Left lung (tissue), 10 donors: ENCODE data around the gene PAX5. TPM values are rescaled to one million over a fixed set of nuclear protein-coding genes. Genes with fewer than 3 reads are reported as not detected.

ENCODE experiments used
- ATAC-seq: fragments of 200-7000 bp; cut with Tn5 transposase; one replicate; pipeline ENCODE4 v1.9.1; 2020; ENCODE audit warnings: moderate library complexity
- DNase-seq, 4 donors: peaks; one replicate each; pipeline ENCODE4 v3.0.0-alpha.2; 2013 to 2020
- H3K27ac ChIP-seq, 2 donors: fragments of 200-600 bp; sonication (generic) in 1 of 2; one replicate each; pipeline versions ENCODE4 v1.5.0 to v1.8.0; 2020 to 2021
- H3K27me3 ChIP-seq, 2 donors: fragments of 200-600 bp; sonication (generic) in 1 of 2; one replicate each; pipeline versions ENCODE4 v1.5.0 to v1.8.0; 2020 to 2021
- H3K36me3 ChIP-seq, 2 donors: fragments of 200-600 bp; sonication (generic) in 1 of 2; one replicate each; pipeline versions ENCODE4 v1.5.0 to v1.8.0; 2020 to 2021
- H3K4me1 ChIP-seq, 2 donors: fragments of 200-600 bp; one replicate each; pipeline ENCODE4 v1.8.0; 2021
- H3K4me3 ChIP-seq, 2 donors: fragments of 200-600 bp; sonication (generic) in 1 of 2; one replicate each; pipeline versions ENCODE4 v1.5.0 to v1.8.0; 2020 to 2021; ENCODE audit warnings: mild to moderate bottlenecking in 1 of 2
- H3K9me3 ChIP-seq, 2 donors: fragments of 200-600 bp; sonication (generic) in 1 of 2; one replicate each; pipeline versions ENCODE4 v1.5.0 to v1.8.0; 2020 to 2021
- CTCF ChIP-seq, 2 donors: fragments of 200-600 bp; sonication (generic) in 1 of 2; IDR thresholded peaks; one replicate each; pipeline versions ENCODE4 v1.5.0 to v1.8.0; 2021; ENCODE audit warnings: antibody characterized with exemption in 2 of 2
- intact Hi-C, 2 donors: fragments of 100-400 bp; cut with DNase I; formaldehyde crosslinking; loops; one replicate each; pipeline versions ENCODE4 v1.11.2 to v1.14.2; 2022
- polyA plus RNA-seq, 6 donors: library from polyadenylated mRNA; unstranded; fragments of 120-200 nt; gene quantifications; one replicate each; pipeline ENCODE4 v1.2.1, GENCODE V29; 2013; ENCODE audit not compliant: insufficient read length in 6 of 6
- total RNA-seq, 2 donors: library from RNA; stranded (reverse); fragmentation: NEBNext Ultra II Directional; extraction: Animal tissue kit (Norgen Biotek cat#: 25700); gene quantifications; one replicate each; pipeline ENCODE4 v1.2.1, GENCODE V29; 2021
- donor health status: DM: no; HTN: yes; CAD: no.
- donor health status: DM: no; HTN: no; CAD: no.

PAX5 gene
- total and polyA plus RNA-seq, 8 donors, result 0.03 to 0.65 (median 0.13) TPM

- H3K9me3 ChIP-seq, result no peaks in the 10 kb centered on the region
- no peak overlapping the region for H3K27ac ChIP-seq
- H3K27me3 ChIP-seq, result peaks cover 3 to 67% of the 10 kb centered on the region in 2 donors
- DNase-seq, result peak in 1 of 4 donors; percentile 67
- intact Hi-C loops, result loop anchor here in 1 of 2 donors (10.0 kb wide), 1 partner anchor 64 kb away; no protein-coding TSS in a partner anchor
- no peak overlapping the region for H3K4me3 ChIP-seq
- no peak for ATAC-seq
- no peak for TF ChIP-seq CTCF (IDR thresholded peaks at IDR 0.05)
- H3K36me3 ChIP-seq, result no peaks in the 10 kb centered on the region
- H3K4me1 ChIP-seq, result no peaks in the 10 kb centered on the region
These were observed 175.2 kb downstream of the PAX5 start for GRCh38 chr9:36858805-36859375.

- H3K4me3 ChIP-seq, result no peak overlapping the region
- peak in 1 of 4 donors; percentile 72 for DNase-seq
- intact Hi-C loops, result loop anchor here in 1 of 2 donors (10.0 kb wide), 1 partner anchor 61 kb away; no protein-coding TSS in a partner anchor
- no peaks in the 10 kb centered on the region for H3K4me1 ChIP-seq
- ATAC-seq, result peak; percentile 47
- no peaks in the 10 kb centered on the region for H3K9me3 ChIP-seq
- H3K27me3 ChIP-seq, result peaks cover 3 to 42% of the 10 kb centered on the region in 2 donors
- H3K36me3 ChIP-seq, result no peaks in the 10 kb centered on the region
- no peak overlapping the region for H3K27ac ChIP-seq
- TF ChIP-seq CTCF (IDR thresholded peaks at IDR 0.05), result no peak
These were observed 178.4 kb downstream of the PAX5 start for GRCh38 chr9:36855448-36856315.

- intact Hi-C loops, result loop anchor here (5.0 to 10.0 kb wide), 2 partner anchors 48 to 60 kb away; no protein-coding TSS in a partner anchor
- peaks cover 3 to 37% of the 10 kb centered on the region in 2 donors for H3K27me3 ChIP-seq
- DNase-seq, result peak in 1 of 4 donors; percentile 56
- H3K27ac ChIP-seq, result no peak overlapping the region
- no peak overlapping the region for H3K4me3 ChIP-seq
- H3K4me1 ChIP-seq, result no peaks in the 10 kb centered on the region
- TF ChIP-seq CTCF (IDR thresholded peaks at IDR 0.05), result no peak
- no peaks in the 10 kb centered on the region for H3K36me3 ChIP-seq
- H3K9me3 ChIP-seq, result no peaks in the 10 kb centered on the region
- no peak for ATAC-seq
These were observed 179.3 kb downstream of the PAX5 start for GRCh38 chr9:36854751-36855150.

- Histone ChIP-seq H3K36me3 (no peaks in the 10 kb centered on the region), H3K4me1 (no peaks in the 10 kb centered on the region), H3K9me3 (no peaks in the 10 kb centered on the region), H3K27me3 (peaks cover under 1 to 30% of the 10 kb centered on the region in 2 donors), H3K4me3 (no peak overlapping the region), H3K27ac (no peak overlapping the region)
- peak in 1 of 4 donors; percentile 58 for DNase-seq
- no peak for ATAC-seq
- no peak for TF ChIP-seq CTCF (IDR thresholded peaks at IDR 0.05)
- intact Hi-C loops, result loop anchor here (5.0 to 10.0 kb wide), 2 partner anchors 48 to 59 kb away; no protein-coding TSS in a partner anchor
These were observed 180.0 kb downstream of the PAX5 start for GRCh38 chr9:36854034-36854433.

- no peak for TF ChIP-seq CTCF (IDR thresholded peaks at IDR 0.05)
- no peak overlapping the region for H3K4me3 ChIP-seq
- H3K9me3 ChIP-seq, result no peaks in the 10 kb centered on the region
- H3K27ac ChIP-seq, result no peak overlapping the region
- no peak for DNase-seq
- H3K27me3 ChIP-seq, result peaks cover 0 to 29% of the 10 kb centered on the region in 2 donors
- H3K36me3 ChIP-seq, result no peaks in the 10 kb centered on the region
- intact Hi-C loops, result loop anchor here (5.0 to 10.0 kb wide), 2 partner anchors 49 to 58 kb away; no protein-coding TSS in a partner anchor
- no peaks in the 10 kb centered on the region for H3K4me1 ChIP-seq
- ATAC-seq, result no peak
These were observed 180.8 kb downstream of the PAX5 start for GRCh38 chr9:36853233-36853632.
